GM12878 (cell line): ENCODE results near the gene SEC16B. TPM values are rescaled to one million over a fixed set of nuclear protein-coding genes. Genes with fewer than 3 reads are reported as not detected.

ENCODE experiments used
- ATAC-seq: fragments of 200-7000 bp; cut with Tn5 transposase; 3 replicates; pipeline ENCODE4 v1.9.1; 2020; ENCODE audit warnings: mild to moderate bottlenecking, moderate library complexity
- BruUV-seq: library from RNA; stranded (reverse); fragments of 400-500 nt; replicated peaks from 2 replicates; lab custom pipeline; 2021; lab: Mats Ljungman, UMichigan
- CTCF ChIA-PET: fragments of 300-600 bp; sonication (Branson Sonifier 250); formaldehyde crosslinking; extraction: SDS; loops from one replicate; lab custom pipeline; 2021; ENCODE audit warnings: inconsistent platforms; lab: Yijun Ruan, JAX
- POLR2A ChIA-PET: fragments of 350-600 bp; formaldehyde crosslinking; extraction: SDS; loops from one replicate; lab custom pipeline; 2021; ENCODE audit warnings: inconsistent platforms; lab: Charles Lee
- RAD21 ChIA-PET: fragments of 300-600 bp; sonication (Branson Sonifier 250); formaldehyde crosslinking; loops from one replicate; lab custom pipeline; 2023; ENCODE audit warnings: antibody characterized with exemption; ENCODE audit not compliant: unreplicated experiment; lab: Charles Lee
- SMC1A ChIA-PET: fragments of 300-600 bp; sonication (Branson Sonifier 250); formaldehyde crosslinking; loops from one replicate; lab custom pipeline; 2023; ENCODE audit not compliant: unreplicated experiment, uncharacterized antibody; lab: Charles Lee
- DNase-seq: peaks from one replicate; pipeline ENCODE4 v3.0.0-alpha.2; 2011; ENCODE audit warnings: low read depth, low spot score
- FAIRE-seq: peaks from 3 replicates; lab custom pipeline; 2011; peaks lifted over from hg19 to GRCh38; lab: Jason Lieb, UNC
- H2AFZ ChIP-seq: 2 replicates; pipeline ENCODE4 v1.6.0; 2011; ENCODE audit warnings: low read depth, low read length, control low read depth; ENCODE audit not compliant: control insufficient read depth
- H3K27ac ChIP-seq: 2 replicates; pipeline ENCODE4 v1.5.1; 2011; ENCODE audit warnings: control low read depth; ENCODE audit not compliant: control insufficient read depth, insufficient read depth
- H3K27me3 ChIP-seq, 2 experiments: replicated peaks in 1 of 2; 2 replicates each; pipeline versions ENCODE4 v1.6.0 to v1.6.1; 2011; ENCODE audit warnings: low read length in 1 of 2; ENCODE audit not compliant: control insufficient read depth in 2 of 2, insufficient read depth in 2 of 2
- H3K36me3 ChIP-seq, 2 experiments: 2 replicates each; pipeline ENCODE4 v1.5.1; 2011; ENCODE audit warnings: low read length in 1 of 2; ENCODE audit not compliant: control insufficient read depth in 2 of 2, insufficient read depth in 2 of 2
- H3K4me1 ChIP-seq: 2 replicates; pipeline ENCODE4 v1.6.1; 2011; ENCODE audit warnings: mild to moderate bottlenecking, low read length, moderate library complexity, mixed read lengths; ENCODE audit not compliant: control insufficient read depth, insufficient read depth
- H3K4me2 ChIP-seq: 2 replicates; pipeline ENCODE4 v1.6.0; 2011; ENCODE audit warnings: control low read depth; ENCODE audit not compliant: control insufficient read depth, insufficient read depth
- H3K4me3 ChIP-seq: fragments of 200-600 bp; sonication (generic); 2 replicates; pipeline ENCODE4 v1.5.1; 2016
- H3K79me2 ChIP-seq: 2 replicates; pipeline ENCODE4 v1.6.0; 2011; ENCODE audit warnings: low read length; ENCODE audit not compliant: control insufficient read depth, insufficient read depth
- H3K9ac ChIP-seq: 2 replicates; pipeline ENCODE4 v1.8.0; 2011; ENCODE audit warnings: low read length, control low read depth, mixed read lengths; ENCODE audit not compliant: control insufficient read depth, insufficient read depth
- H3K9me3 ChIP-seq: replicated peaks from 3 replicates; pipeline ENCODE4 v1.5.1; 2011; ENCODE audit warnings: mild to moderate bottlenecking, low read length; ENCODE audit not compliant: control insufficient read depth, insufficient read depth
- H4K20me1 ChIP-seq: 2 replicates; pipeline ENCODE4 v1.6.0; 2011; ENCODE audit not compliant: control insufficient read depth, insufficient read depth
- ATF7 ChIP-seq: fragments of 450-650 bp; IDR thresholded peaks from 2 replicates; pipeline ENCODE4 v1.6.1; 2016; ENCODE audit warnings: low read depth, mild to moderate bottlenecking
- CHD4 ChIP-seq: fragments of 200-600 bp; sonication (generic); IDR thresholded peaks from 2 replicates; pipeline ENCODE4 v1.6.1; 2016; ENCODE audit warnings: mild to moderate bottlenecking
- HDGF ChIP-seq: fragments of 450-650 bp; IDR thresholded peaks from 2 replicates; pipeline ENCODE4 v1.6.1; 2016; ENCODE audit warnings: antibody characterized with exemption
- IKZF1 ChIP-seq: fragments of 450-650 bp; conservative IDR thresholded peaks from 2 replicates; pipeline ENCODE4 v1.6.1; 2017; ENCODE audit warnings: antibody characterized with exemption, mild to moderate bottlenecking
- RFX5 ChIP-seq: IDR thresholded peaks from 2 replicates; pipeline ENCODE4 v1.6.1; 2011; ENCODE audit warnings: low read depth, low read length, improper control_type of control experiment
- SP1 ChIP-seq: IDR thresholded peaks from one replicate; pipeline ENCODE4 v1.6.1; 2011; ENCODE audit warnings: low read depth, low read length
- SPI1 ChIP-seq: IDR thresholded peaks from 2 replicates; pipeline ENCODE4 v1.6.1; 2011; ENCODE audit warnings: low read depth, mild to moderate bottlenecking, low read length, moderate library complexity, borderline replicate concordance; ENCODE audit not compliant: insufficient read depth
- ZNF274 ChIP-seq: IDR thresholded peaks from one replicate; pipeline ENCODE4 v1.8.0; 2011; ENCODE audit not compliant: insufficient read length, insufficient read depth
- WGBS: methylation state at CpG from one replicate; pipeline ENCODE4 v1.1.6; 2016; ENCODE audit warnings: low lambda C conversion rate; ENCODE audit not compliant: insufficient replicate concordance, insufficient coverage; ENCODE audit errors: missing lambda C conversion rate; 5-methylcytosine and 5-hydroxymethylcytosine counted together
- in situ Hi-C: fragments of 300-500 bp; cut with MboI; formaldehyde crosslinking; loops from 9 replicates; pipeline ENCODE4 v1.14.3; 2018; ENCODE audit warnings: mixed read lengths
- intact Hi-C: fragments of 100-400 bp; cut with micrococcal nuclease; formaldehyde crosslinking; loops from one replicate; pipeline ENCODE4 v1.14.2; 2022; ENCODE audit not compliant: unreplicated experiment
- polyA plus RNA-seq, 11 experiments: library from polyadenylated mRNA; depleted of rRNA in 4 of 11; unstranded in 6 of 11; stranded (reverse) in 5 of 11; fragments of >200 nt; fragmentation: Nextera tagmentation in 4 of 11; fragmentation: Illumina TruSeq in 1 of 11; extraction: Ambion mirVana in 4 of 11; extraction: Trizol in 1 of 11; gene quantifications; 1 replicate in 1 of 11; 2 replicates in 10 of 11; pipeline versions ENCODE4 v1.2.1 to v1.2.3, GENCODE V29; 2011 to 2016; ENCODE audit warnings: inconsistent platforms in 2 of 11, missing spikeins in 2 of 11, low read depth in 1 of 11
- total RNA-seq, 4 experiments: library from RNA; depleted of rRNA in 3 of 4; stranded (reverse); fragments of >200 nt in 3 of 4; fragmentation: Illumina TruSeq in 1 of 4; extraction: Trizol in 1 of 4; gene quantifications; 2 replicates each; pipeline versions ENCODE4 v1.2.1 to v1.2.3, GENCODE V29; 2013 to 2021
- TF ChIP-seq, protein P1 (sequence below), 3 experiments: IDR thresholded peaks in 2 of 3; conservative IDR thresholded peaks in 1 of 3; 2 replicates each; pipeline ENCODE4 v1.5.1; 2011; ENCODE audit warnings: low read depth in 3 of 3, low read length in 3 of 3, mild to moderate bottlenecking in 3 of 3, control low read depth in 2 of 3, moderate library complexity in 2 of 3, inconsistent platforms in 1 of 3, mixed read lengths in 1 of 3; ENCODE audit not compliant: control insufficient read depth in 2 of 3, insufficient read depth in 1 of 3; ENCODE audit errors: extremely low read depth in 1 of 3

The SEC16B gene
- total and polyA plus RNA-seq, 10 of the 15 experiments (the other 5 are each of a cell fraction or from before 2014, with no cell fraction given) = 0.10 to 0.94 (median 0.17) TPM; not detected in 2

DNA sequence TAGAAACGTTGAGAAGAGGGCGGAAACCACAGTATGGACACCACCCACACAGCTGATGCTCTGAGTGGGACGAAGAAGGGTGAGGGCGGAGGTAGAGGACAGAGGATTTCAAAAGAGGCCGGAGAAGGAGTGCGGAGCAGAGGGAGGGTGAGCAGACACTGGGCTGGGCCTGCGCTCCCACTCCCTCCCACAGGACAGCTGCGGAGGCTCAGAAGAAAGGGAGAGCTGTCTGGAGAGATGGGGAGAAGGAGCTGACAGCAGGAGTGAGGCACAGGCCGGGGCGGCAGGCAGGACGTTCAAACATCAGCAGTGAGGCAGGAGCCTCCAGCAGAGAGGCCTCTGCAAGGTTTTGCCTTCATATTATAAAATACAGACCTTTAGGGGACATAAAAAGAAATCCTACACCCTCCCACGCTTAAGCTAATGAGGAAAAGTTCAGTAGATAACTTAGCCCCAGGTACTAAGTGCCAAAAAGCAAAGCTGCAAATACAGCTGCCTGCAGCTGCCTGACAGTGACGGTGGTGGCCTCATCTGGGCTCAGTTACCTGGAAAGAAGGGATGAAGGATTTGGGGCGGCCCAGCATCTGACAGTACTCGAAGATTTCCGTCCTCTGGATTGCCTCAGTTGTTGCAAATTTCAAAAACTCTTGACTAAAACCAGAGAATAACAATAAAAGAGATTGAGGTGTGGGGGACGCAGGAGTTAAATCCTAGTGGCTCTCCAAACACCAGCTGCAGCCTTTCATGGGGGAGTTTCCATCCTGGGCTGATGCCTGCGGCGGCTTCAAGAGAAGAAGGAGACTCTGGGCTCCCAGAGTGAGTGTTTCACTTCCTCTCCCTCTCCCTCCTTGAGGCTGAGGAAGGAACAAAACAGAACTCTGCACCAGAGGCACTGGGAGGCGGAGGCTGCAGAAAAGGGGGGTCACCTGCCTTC is 25.6 kb downstream of the SEC16B start:
- no peak overlapping the region for H3K27ac ChIP-seq
- no peak overlapping the region for H3K4me2 ChIP-seq
- CTCF ChIA-PET = interaction anchor here (0.6 to 2.4 kb wide), 9 partner anchors 13 to 1569 kb away, joined by 3 to 14 read pairs (median 3); no protein-coding TSS in a partner anchor
- RAD21 ChIA-PET = interaction anchor here (0.8 to 2.3 kb wide), 9 partner anchors 10 to 1045 kb away, joined by 3 to 12 read pairs (median 4); no protein-coding TSS in a partner anchor
- in situ Hi-C loops (loop anchor here (10.0 kb wide), 3 partner anchors 251 to 1049 kb away; no protein-coding TSS in a partner anchor), intact Hi-C loops (loop anchor here (10.0 kb wide), 1 partner anchor 759 kb away; no protein-coding TSS in a partner anchor)
- H3K4me3 ChIP-seq = no peak overlapping the region
- POLR2A ChIA-PET = no interaction called here
- H3K9ac ChIP-seq = no peak overlapping the region
- SMC1A ChIA-PET = interaction anchor here (0.6 to 2.1 kb wide), 6 partner anchors 10 to 690 kb away, joined by 3 to 7 read pairs (median 3); no protein-coding TSS in a partner anchor
- no peak for TF ChIP-seq SP1
- peak; percentile 53; the same call in 1 of the 2 replicates for TF ChIP-seq SPI1
- no peak for TF ChIP-seq ATF7
- TF ChIP-seq, protein P1, sequence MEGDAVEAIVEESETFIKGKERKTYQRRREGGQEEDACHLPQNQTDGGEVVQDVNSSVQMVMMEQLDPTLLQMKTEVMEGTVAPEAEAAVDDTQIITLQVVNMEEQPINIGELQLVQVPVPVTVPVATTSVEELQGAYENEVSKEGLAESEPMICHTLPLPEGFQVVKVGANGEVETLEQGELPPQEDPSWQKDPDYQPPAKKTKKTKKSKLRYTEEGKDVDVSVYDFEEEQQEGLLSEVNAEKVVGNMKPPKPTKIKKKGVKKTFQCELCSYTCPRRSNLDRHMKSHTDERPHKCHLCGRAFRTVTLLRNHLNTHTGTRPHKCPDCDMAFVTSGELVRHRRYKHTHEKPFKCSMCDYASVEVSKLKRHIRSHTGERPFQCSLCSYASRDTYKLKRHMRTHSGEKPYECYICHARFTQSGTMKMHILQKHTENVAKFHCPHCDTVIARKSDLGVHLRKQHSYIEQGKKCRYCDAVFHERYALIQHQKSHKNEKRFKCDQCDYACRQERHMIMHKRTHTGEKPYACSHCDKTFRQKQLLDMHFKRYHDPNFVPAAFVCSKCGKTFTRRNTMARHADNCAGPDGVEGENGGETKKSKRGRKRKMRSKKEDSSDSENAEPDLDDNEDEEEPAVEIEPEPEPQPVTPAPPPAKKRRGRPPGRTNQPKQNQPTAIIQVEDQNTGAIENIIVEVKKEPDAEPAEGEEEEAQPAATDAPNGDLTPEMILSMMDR (IDR thresholded peaks at IDR 0.05 in 2 of 3, conservative IDR thresholded peaks at IDR 0.05 in 1 of 3; ENCODE audit: control insufficient read depth in 2 of 3, extremely low read depth in 1 of 3, insufficient read depth in 1 of 3, low read depth in 3 of 3, low read length in 3 of 3) = no peak
- no peak for TF ChIP-seq RFX5
- TF ChIP-seq IKZF1 = 0 out of 2 replicates have a peak, but pooled peaks have one; percentile 22
- TF ChIP-seq HDGF = no peak
- no peak for TF ChIP-seq ZNF274
- TF ChIP-seq CHD4 = no peak
- no TSS peak for BruUV-seq
- peaks cover 0 to 2% of the 10 kb centered on the region in 2 experiments; a peak in 1 of 4 replicates for H3K27me3 ChIP-seq
- no peaks in the 10 kb centered on the region for H3K9me3 ChIP-seq
- no peaks in the 10 kb centered on the region for H4K20me1 ChIP-seq
- WGBS = 18% methylated on average over 18 of the region's 20 CpGs
- FAIRE-seq (no peak), ATAC-seq (peak; percentile 16; the same call in 2 of the 3 replicates), DNase-seq (no peak)
- H2AFZ ChIP-seq = no peak overlapping the region
- no peaks in the 10 kb centered on the region for H3K36me3 ChIP-seq
- H3K79me2 ChIP-seq = no peaks in the 10 kb centered on the region
- no peaks in the 10 kb centered on the region for H3K4me1 ChIP-seq
